ENCODE measurements around the gene BAIAP2.
A peak's percentile ranks its signal among the peaks of the same experiment; 100 is the strongest.

The BAIAP2 gene

GRCh38 chr17:81039854-81040758, 5.2 kb downstream of the BAIAP2 start:
- peak; percentile 84 for DNase-seq

- no peak for DNase-seq
Observed at GRCh38 chr17:81040791-81041337, 5.9 kb downstream of the BAIAP2 start.

DNA sequence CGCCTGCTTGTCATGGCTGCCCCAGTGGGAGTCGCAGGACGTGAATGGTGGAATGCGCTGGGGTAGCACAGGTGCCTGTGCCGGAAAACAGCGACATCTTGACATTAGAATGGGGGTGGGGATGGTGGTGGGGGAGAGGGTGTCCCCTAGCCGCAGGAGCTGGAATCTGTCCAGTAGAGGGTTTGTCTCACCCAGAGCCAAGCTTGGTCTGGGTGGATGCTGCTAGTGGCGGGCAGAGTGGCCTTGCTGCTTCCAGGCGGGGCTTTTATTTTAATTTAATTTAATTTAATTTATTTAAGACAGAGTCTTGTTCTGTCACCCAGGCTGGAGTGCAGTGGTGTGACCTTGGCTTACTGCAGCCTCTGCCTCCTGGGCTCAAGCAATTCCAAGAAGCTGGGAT, 7.7 kb downstream of the BAIAP2 start:
- no peak for DNase-seq

DNA sequence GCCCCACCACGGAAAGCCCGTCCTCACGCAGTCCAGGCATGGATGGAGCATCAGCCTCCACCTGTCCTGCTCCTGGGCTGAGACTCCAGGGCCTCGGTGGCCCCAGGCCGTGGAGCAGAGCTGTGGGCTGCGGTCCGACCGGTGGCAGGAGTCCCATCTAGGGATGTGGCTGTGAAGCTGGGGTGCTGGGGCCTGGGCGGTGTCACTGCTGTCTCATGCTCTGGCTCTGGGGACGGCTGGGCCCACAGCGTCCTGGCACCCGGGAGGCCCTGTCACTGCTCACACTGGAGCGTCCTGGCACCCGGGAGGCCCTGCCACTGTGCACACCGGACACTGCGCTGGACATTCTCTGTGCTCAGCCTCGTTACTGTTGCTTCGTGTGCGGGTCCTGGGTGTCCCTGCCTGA, 8.4 kb downstream of the BAIAP2 start:
- no peak for DNase-seq

DNA sequence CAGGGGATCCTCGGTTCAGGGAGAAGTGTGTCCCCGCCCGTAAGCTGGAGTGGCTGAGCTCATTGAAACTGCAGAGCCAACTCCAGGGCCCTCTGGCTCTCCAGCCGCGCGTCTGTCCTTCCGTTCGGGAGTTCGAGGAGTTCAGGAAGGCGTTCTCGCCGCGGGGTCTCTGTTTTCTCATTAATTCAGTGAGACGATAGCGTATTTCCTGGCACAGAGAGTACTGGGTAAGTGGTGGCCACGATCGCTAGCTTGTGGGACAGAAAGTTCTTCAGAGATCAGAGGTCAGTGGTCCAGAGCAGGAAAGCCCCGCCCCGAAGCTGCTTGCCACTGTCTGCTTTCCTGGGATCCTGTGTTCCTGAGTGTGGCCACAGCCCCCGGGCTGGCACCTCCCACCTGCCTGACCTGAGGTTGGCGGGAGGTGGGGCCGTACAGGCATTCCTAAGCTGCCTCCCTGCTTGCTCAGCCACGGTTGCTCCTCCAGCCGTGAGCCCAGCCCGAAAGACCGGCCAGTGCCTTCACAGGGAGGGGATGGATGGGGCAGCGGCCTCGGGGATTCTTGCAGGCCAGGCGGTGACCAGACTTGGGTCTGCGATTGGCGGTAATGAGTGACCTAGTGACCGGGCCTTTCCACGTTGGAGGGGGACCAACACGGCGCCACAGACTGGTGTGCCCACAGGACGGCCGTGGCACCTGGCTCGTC, 8.9 kb downstream of the BAIAP2 start:
- peak; percentile 67 for DNase-seq

- DNase-seq, result no peak
Observed at GRCh38 chr17:81044428-81044763, 9.4 kb downstream of the BAIAP2 start.

- DNase-seq, result peak; percentile 59
Observed at GRCh38 chr17:81044764-81045589, 10.0 kb downstream of the BAIAP2 start.

- DNase-seq, result no peak
Observed at GRCh38 chr17:81045590-81046095, 10.7 kb downstream of the BAIAP2 start.

- DNase-seq, result no peak
Observed at GRCh38 chr17:81046132-81046769, 11.3 kb downstream of the BAIAP2 start.

- no peak for DNase-seq
Observed at GRCh38 chr17:81046770-81047359, 11.9 kb downstream of the BAIAP2 start.

- no peak for DNase-seq
Observed at GRCh38 chr17:81048827-81049371, 13.9 kb downstream of the BAIAP2 start.

- no peak for DNase-seq
Observed at GRCh38 chr17:81049372-81049911, 14.5 kb downstream of the BAIAP2 start.

DNA sequence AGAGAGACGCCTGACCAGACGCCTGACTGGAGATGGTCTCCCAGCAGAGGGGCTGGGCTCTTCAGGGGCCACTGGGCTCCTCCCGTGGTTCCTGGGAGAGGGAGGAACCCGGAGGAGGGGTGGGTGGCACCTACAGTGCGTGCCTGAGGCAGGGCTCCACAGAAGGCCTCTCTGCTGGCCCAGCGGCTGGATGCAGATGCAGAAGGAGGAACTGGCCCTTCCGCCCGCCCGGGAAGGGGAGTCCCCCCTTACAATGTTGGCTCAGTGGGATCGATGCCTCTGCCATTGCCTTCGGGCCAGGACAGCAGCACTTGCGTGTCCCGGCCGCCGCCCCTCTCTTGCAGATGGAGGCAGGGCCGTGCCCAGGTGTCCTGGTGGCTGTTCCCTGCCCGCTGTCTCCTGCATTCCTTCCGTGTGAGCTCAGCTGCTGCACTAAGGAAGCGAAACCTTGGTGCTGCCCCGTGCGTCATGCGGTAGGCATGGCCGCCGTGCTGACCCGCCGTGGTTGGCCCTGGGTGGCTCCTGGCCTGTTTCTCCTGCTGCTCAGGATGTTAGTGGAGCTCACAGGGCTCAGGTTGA, 15.1 kb downstream of the BAIAP2 start:
- peak; percentile 33 for DNase-seq

DNA sequence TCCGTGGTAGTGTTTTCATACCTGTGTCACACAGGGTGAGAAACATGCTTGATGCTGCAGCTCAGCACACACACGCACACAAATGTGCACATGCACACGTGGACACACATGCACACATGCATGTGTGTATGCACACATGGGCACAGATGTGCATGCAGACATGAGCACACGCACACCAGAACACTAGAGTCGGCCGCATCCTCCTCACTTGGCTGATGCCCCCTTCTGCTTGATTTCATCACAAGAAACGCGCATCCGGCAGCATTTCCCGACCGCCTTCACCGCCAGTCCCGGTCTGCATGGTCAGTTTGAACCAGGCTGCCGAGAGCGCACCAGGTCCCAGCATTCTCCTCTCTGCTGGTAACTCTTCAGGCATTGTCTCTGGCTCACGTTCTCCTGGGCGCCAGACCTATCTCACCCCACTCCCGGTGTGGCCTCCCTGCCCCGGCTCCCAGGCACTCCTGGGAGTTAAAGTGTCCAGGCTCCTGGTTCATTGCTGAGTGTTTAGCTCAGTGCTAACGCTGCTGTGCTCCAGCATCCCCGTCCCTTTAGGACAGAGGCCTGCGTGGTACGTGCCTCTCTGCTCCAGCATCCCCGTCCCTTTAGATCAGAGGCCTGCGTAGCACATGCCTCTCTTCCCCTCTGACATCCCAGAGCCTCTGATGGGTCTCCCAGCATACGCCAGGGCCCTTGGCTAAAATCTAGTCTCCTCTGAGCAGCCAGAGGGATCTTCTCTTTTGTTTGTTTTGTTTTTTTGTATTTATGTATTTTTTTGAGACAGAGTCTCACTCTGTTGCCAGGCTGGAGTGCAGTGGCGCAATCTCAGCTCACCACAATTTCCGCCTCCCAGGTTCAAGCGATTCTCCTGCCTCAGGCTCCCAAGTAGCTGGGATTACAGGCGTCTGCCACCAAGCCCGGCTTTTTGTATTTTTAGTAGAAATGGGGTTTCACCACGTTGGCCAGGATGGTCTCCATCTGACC, 16.0 kb downstream of the BAIAP2 start:
- DNase-seq, result no peak

DNA sequence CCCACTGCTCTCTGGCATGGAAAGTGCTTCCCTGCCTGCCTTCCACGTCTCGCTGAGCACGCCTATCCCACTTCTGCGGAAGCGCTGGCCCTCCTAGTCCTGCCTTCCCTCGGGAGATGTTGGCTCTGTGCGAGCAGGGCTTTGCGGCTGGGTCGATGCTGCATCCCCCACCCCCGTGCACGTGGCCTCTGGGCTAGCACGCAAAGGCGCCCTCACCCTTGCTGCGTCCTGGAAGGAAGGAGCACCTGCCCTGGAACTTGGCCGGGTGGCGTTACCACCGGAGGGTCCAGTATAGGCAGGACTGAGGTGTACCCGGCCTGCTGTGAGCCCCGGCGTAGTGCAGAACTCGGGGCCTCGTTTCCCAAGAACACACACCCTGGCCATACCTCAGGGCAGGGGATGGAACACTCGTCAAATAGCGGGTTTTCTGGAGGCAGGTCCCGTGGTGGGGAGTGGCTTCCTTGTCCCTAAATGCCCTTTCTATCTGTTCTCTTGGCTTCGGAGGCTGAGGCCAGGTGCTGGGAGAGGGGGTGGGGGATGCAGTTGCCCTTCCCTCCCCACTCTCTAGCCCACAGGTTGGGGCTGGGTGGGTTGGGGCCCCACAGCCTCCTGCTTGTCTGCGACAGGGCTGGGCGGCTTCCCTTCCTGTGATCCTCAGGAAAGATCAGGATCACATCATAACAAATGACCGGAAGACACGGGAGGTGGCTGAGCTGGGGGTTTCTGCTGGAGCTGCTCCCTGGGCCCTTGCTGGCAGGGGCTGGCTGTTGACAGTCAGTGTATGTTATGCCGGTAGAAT, 17.4 kb downstream of the BAIAP2 start:
- DNase-seq, result no peak

- DNase-seq, result no peak
Observed at GRCh38 chr17:81053041-81053970, 18.4 kb downstream of the BAIAP2 start.

DNA sequence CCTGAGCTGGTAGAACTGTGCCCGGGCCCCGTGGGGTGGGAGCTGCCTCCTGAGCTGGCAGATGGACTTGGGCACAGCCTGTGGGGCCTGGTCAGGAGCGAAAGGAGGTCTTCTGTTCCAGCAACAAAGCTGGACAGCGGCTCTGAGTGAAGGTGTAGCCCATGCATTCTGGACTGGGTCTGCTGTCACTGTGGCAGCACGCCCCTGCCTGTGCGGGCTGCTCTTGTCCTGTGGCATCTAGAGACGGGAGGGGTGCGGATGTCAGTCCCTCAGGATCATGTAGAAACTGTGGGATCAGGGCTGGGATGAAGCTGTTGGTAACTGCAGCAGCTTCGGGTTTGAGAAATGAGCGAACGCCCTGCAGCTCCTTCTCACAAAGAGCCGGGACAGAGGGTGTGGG, 19.4 kb downstream of the BAIAP2 start:
- no peak for DNase-seq

Measured in EL (cell line).